Neural cell (in vitro differentiated cells): Measurements from ENCODE around the gene ATP5F1D.

ENCODE experiments used
- CTCF ChIP-seq: fragments of 450-650 bp; IDR thresholded peaks from 2 replicates; pipeline ENCODE4 v1.5.1; 2014; ENCODE audit warnings: antibody characterized with exemption, mild to moderate bottlenecking, moderate library complexity; ENCODE audit not compliant: poor library complexity, severe bottlenecking
- EP300 ChIP-seq: fragments of 450-650 bp; conservative IDR thresholded peaks from 2 replicates; pipeline ENCODE4 v1.6.1; 2014; ENCODE audit warnings: antibody characterized with exemption, mild to moderate bottlenecking, moderate library complexity; ENCODE audit not compliant: poor library complexity, severe bottlenecking
- EZH2 ChIP-seq: fragments of 200-600, 300-800 bp; shearing (Covaris generic), sonication (generic); IDR thresholded peaks from 2 replicates; pipeline ENCODE4 v1.6.1; 2014; ENCODE audit warnings: antibody characterized with exemption, low read length, borderline replicate concordance, mild to moderate bottlenecking; ENCODE audit not compliant: insufficient read depth, poor library complexity, severe bottlenecking
- REST ChIP-seq: IDR thresholded peaks from 2 replicates; pipeline ENCODE4 v1.6.1; 2012; ENCODE audit warnings: borderline replicate concordance
- SMC3 ChIP-seq: fragments of 450-650 bp; conservative IDR thresholded peaks from 2 replicates; pipeline ENCODE4 v1.6.1; 2014; ENCODE audit warnings: antibody characterized with exemption, mild to moderate bottlenecking, moderate library complexity; ENCODE audit not compliant: poor library complexity
- TAF1 ChIP-seq: IDR thresholded peaks from 2 replicates; pipeline ENCODE4 v1.6.1; 2012; ENCODE audit warnings: low read depth

- TF ChIP-seq EZH2 (no peak), CTCF (peak; percentile 42), SMC3 (peak; percentile 12), EP300 (no peak), REST (no peak), TAF1 (no peak)
Observed at GRCh38 chr19:1220976-1221903, 20.3 kb upstream of the ATP5F1D start.
